HG02588 (cell line): ENCODE results near the gene MDFI.

Experiments used
- ATAC-seq: cut with Tn5 transposase; IDR thresholded peaks from one replicate; pipeline ENCODE4 v1.9.1; 2021; ENCODE audit warnings: mild to moderate bottlenecking, moderate library complexity; ENCODE audit not compliant: unreplicated experiment

Gene MDFI

GRCh38 chr6:41684311-41685180, 46.3 kb downstream of the MDFI start:
- no peak for ATAC-seq

DNA sequence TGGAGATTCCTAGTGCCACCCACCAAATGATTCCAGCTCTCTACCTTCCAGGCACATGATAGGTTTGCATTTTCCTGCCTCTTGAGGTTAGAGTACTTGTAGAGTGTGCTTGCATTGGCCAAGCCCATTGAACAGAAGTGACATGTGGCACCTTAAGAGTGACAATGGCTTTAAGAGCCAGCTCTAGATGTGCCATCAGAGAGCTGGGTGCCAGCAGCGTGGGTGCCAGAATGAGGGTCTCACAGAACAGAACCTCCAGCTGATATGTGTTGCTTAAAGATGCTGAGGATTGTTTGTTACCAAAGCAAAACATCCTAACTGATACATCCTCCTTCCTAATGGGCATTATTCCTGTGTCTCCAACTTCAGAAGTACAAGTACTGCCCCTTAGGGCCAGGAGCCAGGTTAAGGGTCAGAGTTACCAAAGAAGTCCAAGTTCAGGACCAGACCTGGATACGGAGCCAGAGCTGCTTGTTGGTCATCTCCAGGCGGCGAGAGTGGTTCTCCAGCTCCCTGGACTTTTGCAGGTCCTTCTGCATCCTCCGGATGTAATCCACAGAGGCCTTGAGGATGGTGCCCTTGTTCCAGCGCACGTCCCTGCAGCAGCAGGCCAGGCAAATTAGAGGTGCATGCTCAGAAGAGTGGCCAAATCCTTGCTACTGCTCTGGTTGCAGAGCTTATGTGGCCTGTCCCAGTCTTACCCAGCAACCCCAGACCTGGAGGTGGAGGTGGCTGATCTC, 47.5 kb downstream of the MDFI start:
- no peak for ATAC-seq

GRCh38 chr6:41687501-41688175, 49.4 kb downstream of the MDFI start:
- ATAC-seq: no peak

DNA sequence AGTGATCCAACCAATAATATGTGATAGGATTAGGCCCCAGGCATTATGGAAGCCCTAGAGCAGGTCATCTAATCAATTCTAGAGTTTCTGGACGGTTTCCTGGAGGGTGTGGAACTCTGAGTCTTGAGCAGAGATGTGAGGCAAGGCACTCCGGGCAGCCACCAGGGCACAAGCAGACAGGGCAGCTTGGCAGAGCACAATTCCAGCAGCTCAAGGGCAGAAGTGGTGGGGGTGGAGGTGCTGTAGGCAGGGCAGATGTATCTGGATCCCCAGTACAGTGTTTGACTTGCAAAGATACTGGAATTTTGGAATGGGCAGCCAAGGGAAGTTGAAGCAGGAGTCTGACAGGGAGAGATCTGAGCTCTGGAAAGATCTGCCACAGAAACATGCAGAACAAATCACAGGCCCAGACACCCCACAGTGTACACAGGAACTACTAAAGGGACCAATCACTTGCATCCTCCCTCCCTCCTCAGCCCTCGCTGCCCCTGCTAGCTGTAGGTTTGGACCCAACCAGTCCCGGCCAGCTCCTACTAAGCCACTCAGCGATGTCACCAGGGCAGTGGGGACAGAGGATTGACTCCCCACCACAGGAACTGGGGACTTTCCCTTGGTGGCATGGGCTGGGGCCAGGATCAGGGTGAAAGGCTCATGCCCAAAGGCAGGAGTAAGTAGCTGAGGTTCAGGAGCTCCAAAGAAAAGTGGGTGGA, 50.1 kb downstream of the MDFI start:
- ATAC-seq: no peak

- ATAC-seq: no peak
Measured at GRCh38 chr6:41689171-41690008, 51.1 kb downstream of the MDFI start.

DNA sequence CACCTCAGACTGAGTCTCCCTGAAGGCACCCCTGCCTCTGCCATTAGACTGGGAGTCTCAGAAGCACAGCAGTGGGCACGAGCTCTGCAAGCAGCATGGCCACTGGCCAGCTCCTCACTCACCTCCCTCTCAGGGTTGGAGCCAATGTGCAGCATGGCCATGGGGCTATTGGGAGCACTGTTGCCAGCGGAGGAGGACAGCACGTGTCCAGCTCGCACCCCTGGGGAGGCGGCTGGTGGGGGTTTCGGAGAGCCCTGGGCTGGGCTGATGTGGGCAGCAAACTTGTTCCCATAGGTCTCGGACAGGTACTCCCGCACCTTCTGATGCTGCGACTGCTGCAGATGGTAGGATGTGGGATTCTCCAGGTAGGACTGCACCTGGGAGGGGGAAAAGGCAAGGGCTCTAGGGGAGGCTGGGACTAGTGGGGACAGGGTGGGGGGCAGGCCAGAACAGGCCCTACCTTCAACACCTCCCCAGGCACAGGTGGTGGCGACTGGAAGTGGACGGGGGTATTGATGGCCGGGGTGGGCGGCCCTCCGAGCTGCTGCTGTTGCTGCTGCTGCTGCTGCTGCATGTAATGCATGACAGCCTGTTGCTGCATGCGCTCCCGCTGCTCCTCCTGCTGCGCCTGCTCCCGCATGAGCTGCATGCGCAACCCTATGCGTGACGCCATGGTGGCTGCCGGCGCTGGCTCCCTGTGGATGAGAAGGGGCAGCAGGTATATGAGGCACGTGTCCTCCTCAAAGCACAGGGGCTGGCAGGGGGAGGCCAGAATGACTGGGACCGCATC, 52.5 kb downstream of the MDFI start:
- no peak for ATAC-seq

GRCh38 chr6:41691426-41692079, 53.3 kb downstream of the MDFI start:
- no peak for ATAC-seq

DNA sequence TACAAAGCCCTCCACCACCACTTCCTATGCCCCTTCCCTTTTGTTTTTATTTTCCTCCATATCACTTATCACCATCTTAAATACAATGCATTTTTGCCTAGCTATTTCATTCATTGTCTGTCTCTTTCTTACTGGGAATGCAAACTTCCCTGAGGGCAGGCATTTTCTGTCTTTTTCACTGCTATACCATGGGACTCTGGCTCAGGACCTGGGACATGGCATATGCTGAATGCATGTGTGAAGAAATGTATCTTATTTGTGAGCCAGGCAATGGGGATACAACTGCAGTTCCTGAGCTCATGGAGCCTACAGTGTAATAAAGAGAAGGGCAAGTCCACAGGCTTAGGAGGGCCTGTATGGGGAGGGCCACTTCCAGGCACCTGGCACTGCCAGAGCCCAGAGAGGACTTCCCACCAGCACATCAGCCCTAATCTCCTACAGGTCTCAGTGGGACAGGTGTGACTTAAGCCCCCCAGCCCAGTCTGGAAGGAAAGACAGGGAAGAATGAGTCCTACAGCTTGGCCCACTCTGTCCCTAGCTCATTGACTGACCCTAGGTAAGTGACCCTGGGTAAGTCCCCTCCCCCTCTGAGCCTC, 53.9 kb downstream of the MDFI start:
- ATAC-seq: no peak

DNA sequence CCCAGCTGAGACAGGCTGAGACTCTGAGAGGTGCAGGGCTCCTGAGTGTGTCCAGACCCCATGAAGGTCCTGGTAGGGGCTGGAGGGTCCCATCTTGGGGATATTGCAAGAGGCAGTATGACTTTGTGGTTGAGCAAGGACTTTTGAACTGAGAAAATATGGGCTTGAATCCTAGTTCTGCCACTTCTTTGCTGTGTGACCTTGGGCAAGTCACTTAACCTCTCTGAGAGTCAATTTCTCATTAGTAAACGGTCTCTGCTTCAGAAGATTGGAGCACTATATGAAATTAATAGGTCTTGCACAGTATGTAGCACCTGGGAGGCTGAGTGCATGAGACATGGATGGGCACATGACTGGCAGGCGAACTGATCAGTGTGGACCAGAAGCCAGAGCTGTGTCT, 54.5 kb downstream of the MDFI start:
- ATAC-seq: no peak

- no peak for ATAC-seq
Measured at GRCh38 chr6:41693281-41694240, 55.3 kb downstream of the MDFI start.

DNA sequence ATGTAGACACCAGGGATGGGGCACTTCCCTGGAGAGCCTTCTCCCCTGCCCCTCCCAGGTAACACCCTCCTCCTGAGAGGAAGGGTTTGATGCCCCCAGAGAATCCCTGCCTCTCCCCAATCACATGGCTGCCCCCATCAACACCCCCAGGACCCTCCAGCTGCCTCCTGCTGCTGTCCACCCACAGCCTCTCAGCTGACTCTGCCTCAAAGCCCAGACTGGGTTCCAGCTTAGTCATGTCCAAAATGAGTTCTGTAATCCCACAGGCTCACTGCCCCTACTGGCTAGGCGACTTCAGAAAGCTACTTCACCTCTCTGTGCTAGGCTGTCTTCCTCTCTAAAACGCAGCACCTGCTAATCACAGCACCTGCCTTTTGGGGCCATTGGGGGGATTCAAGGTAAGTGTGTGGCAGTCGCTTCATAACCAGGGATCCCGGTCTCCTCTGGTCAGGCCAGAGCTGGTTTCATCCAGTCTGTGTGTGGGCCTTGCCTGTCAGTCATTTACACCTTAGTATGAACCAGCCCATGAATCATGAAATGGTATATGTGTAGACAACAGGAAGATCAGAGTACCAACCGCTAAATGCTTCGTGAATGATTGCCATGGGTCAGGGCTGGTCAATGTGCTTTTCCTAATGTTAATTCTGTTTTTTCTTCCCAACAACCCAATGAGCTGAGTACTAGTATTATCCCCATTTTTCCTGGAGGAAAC, 56.7 kb downstream of the MDFI start:
- ATAC-seq: no peak

GRCh38 chr6:41695825-41696224, 57.6 kb downstream of the MDFI start:
- ATAC-seq: no peak

GRCh38 chr6:41696788-41697187, 58.5 kb downstream of the MDFI start:
- ATAC-seq: no peak

DNA sequence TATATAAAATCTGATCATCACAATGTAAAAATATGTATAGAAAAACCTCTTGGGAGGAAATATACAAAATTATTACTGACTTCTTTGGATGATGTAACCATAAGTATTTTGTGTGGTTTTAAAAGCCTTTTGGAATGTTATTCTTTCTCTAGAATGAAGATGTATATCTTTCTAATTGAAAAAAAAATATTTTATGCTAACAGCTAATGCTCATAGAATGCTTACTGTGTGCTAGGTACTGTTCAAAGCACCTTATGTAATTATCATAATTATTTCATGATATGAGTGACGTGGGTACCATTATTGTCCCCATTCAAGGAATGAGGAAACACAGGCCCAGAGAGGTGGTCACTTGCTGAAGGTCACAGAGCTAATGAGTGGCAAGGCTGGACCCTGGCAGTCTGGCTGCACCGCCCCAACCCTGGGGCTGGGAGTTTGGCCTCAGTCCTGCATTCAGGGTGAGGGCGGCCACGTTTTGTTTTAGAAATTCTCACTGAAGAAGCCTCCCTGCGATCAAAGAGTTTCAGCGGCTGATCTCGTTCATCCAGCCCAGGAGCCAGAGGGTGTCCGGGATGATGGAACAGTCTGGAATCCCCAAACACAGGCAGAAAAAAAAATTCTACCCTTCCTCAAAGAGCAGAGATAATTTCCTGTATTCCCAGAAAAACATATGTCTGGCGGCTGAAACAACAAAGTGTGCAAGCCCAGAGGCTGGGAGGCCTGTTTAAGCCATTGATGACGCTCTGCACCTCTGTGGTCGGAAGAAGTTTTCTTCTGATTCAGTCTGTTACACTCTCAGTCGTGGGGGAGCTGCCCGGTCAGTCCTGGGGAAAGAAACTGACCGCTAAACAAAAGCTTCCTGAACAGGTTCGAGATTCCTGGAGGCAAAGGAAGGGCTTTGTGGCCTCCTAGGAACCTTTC, 59.9 kb downstream of the MDFI start:
- no peak for ATAC-seq

DNA sequence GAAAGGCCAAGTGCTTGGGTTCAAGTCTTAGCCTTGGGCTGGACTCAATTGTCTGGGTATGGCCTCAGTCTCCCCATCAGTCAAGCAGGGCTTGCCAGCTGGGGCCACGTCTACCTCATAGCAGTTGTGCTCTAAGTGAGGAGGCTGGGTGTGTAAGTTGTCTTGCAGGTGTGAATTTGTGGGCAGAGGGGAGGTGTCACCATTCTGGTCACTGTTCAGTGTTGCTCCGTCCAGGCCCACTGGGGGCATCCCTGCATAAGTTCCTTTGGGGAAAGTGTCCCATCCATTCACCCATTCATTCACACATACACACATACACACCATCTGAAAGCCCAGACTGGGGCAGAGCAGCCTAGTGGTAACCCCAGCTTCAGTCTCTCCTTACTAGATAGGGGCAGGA, 60.8 kb downstream of the MDFI start:
- ATAC-seq: no peak
